Neural progenitor cell (in vitro differentiated cells): ENCODE results near the gene ARPC2.

Source experiments
- EZH2 ChIP-seq: fragments of 200-600 bp; sonication (generic); IDR thresholded peaks from 2 replicates; pipeline ENCODE4 v1.6.1; 2017; ENCODE audit warnings: antibody characterized with exemption, mild to moderate bottlenecking, moderate library complexity
- TF ChIP-seq, protein P1 (sequence below): fragments of 200-600 bp; sonication (generic); IDR thresholded peaks from 2 replicates; pipeline ENCODE4 v1.5.1; 2017; ENCODE audit warnings: antibody characterized with exemption, mild to moderate bottlenecking

DNA sequence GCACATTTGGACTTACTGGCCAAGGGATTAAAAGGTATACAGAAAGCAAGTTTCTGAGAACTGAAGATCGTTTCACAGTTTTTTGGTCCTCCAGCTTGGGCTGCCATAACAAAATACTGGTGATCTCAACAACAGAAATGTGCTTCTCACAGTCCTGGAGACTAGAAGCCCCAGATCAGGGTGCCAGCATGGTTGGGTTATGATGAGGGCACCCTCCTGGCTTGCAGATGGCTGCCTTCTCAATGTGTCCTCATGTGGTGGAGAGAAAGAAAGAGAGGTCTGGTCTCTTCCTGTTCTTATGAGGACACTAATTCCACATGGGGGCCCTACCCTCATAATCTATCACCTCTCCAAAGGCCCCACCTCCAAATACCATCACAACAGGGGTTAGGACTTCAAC lies 30.1 kb upstream of the ARPC2 start:
- TF ChIP-seq, protein P1, sequence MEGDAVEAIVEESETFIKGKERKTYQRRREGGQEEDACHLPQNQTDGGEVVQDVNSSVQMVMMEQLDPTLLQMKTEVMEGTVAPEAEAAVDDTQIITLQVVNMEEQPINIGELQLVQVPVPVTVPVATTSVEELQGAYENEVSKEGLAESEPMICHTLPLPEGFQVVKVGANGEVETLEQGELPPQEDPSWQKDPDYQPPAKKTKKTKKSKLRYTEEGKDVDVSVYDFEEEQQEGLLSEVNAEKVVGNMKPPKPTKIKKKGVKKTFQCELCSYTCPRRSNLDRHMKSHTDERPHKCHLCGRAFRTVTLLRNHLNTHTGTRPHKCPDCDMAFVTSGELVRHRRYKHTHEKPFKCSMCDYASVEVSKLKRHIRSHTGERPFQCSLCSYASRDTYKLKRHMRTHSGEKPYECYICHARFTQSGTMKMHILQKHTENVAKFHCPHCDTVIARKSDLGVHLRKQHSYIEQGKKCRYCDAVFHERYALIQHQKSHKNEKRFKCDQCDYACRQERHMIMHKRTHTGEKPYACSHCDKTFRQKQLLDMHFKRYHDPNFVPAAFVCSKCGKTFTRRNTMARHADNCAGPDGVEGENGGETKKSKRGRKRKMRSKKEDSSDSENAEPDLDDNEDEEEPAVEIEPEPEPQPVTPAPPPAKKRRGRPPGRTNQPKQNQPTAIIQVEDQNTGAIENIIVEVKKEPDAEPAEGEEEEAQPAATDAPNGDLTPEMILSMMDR: no peak
- TF ChIP-seq EZH2: no peak
